ENCODE results near the gene ORAI1. TPM values are rescaled to one million over a fixed set of nuclear protein-coding genes. Genes with fewer than 3 reads are reported as not detected.

The ORAI1 gene
- total and polyA plus RNA-seq, 2 of the 13 experiments (the other 11 are each of a cell fraction or from before 2014, with no cell fraction given): 9.2 to 17.2 TPM

DNA sequence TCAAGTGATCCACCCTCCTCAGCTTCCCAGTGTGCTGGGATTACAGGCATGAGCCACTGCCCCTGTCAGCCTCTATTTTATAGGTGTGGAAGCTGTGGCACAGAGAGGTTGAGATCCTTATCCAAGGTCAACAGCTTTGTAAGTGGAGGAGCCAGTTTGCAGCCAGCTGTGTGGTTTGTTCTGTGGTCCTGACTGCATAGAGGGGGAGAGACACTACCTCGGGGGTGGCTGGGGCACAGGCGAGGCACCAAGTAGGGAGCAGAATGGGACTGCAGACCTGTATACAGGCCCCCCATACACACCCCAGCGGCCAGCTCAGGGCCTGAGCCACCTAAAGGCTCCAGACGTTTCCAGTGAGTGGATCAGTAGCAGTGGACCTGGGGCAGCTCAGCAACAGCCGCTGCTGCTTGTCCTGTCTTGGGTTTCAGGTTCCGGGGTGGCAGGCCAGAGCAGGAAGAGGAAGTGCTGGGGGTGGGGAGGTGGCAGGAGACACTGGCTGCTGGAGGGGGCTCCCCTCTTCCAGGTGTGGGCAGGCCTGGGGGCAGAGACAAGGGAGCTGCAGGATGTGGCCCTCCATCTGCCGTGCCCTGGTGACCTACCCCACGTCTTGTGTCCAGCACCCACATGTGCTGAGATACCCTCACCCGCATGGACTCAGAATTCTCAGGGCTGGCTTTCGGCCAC is 11.0 kb downstream of the ORAI1 start:
- in situ Hi-C loops (cut with HindIII; ENCODE audit: extremely low pct_ligation_motif_present, low pct_unique_long_range_greater_than_20kb) (no loop called here), intact Hi-C loops (cut with micrococcal nuclease; ENCODE audit: unreplicated experiment) (no loop called here)
- ChIA-PET POLR2A (no interaction called here), CTCF (ENCODE audit: low intra/inter-chr PET ratio, low total read pairs) (no interaction called here)
- 98% methylated on average over 6 of the region's 10 CpGs for WGBS (ENCODE audit: low lambda C conversion rate)
- no TSS peak for BruUV-seq (replicated peaks)
- no peaks in the 10 kb centered on the region for H4K20me1 ChIP-seq (ENCODE audit: insufficient read depth, low read length)
- H3K79me2 ChIP-seq (ENCODE audit: insufficient read depth, low read length): peaks cover 4% of the 10 kb centered on the region
- DNase-seq (ENCODE audit: low spot score): no peak
- no peak overlapping the region for H3K9ac ChIP-seq (ENCODE audit: insufficient read depth, low read depth, low read length)
- H3K27me3 ChIP-seq (ENCODE audit: control insufficient read depth in 1 of 2, insufficient read depth in 2 of 2, low read length in 2 of 2): no peaks in the 10 kb centered on the region
- no peak overlapping the region for H3K4me2 ChIP-seq (ENCODE audit: low read depth, low read length)
- no peak overlapping the region for H3K27ac ChIP-seq (ENCODE audit: extremely low read length, insufficient read depth, low read length)
- peaks cover 3% of the 10 kb centered on the region in 2 experiments; a peak in 2 of 5 replicates for H3K36me3 ChIP-seq (replicated peaks in 1 of 2; ENCODE audit: control insufficient read depth in 1 of 2, insufficient read depth in 2 of 2, low read length in 2 of 2)
- no peaks in the 10 kb centered on the region for H3K9me3 ChIP-seq (ENCODE audit: low read length)
- H2AFZ ChIP-seq (ENCODE audit: low read length): no peak overlapping the region
- FAIRE-seq: no peak
- no peak for ATAC-seq
- no peak overlapping the region for H3K4me3 ChIP-seq (replicated peaks in 1 of 3; ENCODE audit: insufficient read depth in 1 of 3, low read depth in 2 of 3, low read length in 3 of 3)
- H3K4me1 ChIP-seq (ENCODE audit: insufficient read depth, low read length): peaks cover 20% of the 10 kb centered on the region
- 0 out of 2 replicates have a peak, but pooled peaks have one; percentile 13 for TF ChIP-seq ZNF687 (CRISPR knock-in tag; IDR thresholded peaks at IDR 0.05)
- TF ChIP-seq PLRG1 (conservative IDR thresholded peaks at IDR 0.05): no peak
- TF ChIP-seq, protein P1, sequence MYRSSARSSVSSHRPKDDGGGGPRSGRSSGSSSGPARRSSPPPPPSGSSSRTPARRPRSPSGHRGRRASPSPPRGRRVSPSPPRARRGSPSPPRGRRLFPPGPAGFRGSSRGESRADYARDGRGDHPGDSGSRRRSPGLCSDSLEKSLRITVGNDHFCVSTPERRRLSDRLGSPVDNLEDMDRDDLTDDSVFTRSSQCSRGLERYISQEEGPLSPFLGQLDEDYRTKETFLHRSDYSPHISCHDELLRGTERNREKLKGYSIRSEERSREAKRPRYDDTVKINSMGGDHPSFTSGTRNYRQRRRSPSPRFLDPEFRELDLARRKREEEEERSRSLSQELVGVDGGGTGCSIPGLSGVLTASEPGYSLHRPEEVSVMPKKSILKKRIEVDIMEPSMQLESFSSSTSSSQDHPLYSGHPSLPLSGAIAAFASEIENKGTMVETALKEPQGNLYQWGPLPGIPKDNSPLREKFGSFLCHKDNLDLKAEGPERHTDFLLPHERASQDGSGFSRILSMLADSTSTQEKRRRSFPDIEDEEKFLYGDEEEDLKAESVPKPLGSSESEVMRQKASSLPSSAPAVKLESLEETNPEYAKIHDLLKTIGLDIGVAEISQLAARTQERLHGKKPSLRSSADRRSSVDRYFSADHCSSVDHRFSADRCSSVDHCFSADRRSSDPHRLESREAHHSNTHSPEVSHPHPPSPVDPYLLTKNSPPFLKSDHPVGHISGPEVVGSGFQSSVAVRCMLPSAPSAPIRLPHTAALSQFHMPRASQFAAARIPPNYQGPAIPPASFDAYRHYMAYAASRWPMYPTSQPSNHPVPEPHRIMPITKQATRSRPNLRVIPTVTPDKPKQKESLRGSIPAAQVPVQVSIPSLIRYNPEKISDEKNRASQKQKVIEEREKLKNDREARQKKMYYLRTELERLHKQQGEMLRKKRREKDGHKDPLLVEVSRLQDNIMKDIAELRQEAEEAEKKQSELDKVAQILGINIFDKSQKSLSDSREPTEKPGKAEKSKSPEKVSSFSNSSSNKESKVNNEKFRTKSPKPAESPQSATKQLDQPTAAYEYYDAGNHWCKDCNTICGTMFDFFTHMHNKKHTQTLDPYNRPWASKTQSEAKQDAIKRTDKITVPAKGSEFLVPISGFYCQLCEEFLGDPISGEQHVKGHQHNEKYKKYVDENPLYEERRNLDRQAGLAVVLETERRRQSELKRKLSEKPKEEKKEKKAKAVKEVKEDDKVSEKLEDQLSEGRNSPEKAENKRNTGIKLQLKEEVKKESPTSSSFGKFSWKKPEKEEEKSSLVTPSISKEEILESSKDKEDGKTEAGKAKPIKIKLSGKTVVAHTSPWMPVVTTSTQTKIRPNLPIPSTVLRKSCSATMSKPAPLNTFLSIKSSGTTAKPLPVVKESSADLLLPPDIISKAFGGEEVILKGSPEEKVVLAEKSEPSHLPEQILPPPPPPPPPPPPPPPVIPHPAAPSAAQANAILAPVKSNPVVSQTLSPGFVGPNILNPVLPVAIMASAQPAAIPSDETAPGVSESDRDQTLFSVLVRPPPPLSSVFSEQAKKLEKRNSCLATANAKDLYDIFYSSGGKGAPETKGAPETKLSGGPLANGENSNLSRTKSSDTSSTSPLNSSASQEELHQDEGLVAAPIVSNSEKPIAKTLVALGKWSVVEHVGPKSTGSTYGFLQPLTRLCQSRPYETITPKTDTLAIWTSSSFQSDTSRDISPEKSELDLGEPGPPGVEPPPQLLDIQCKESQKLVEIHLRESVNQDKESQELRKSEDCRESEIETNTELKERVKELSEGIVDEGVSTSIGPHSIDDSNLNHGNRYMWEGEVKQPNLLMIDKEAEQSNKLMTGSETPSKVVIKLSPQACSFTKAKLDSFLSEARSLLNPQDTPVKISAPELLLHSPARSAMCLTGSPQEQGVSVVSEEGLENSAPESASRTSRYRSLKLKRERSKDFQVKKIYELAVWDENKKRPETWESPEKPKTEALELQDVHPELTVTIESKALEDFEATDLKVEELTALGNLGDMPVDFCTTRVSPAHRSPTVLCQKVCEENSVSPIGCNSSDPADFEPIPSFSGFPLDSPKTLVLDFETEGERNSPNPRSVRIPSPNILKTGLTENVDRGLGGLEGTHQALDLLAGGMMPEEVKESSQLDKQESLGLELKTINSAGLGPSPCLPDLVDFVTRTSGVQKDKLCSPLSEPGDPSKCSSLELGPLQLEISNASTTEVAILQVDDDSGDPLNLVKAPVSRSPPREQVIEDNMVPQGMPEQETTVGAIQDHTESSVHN (CRISPR knock-in tag; IDR thresholded peaks at IDR 0.05): no peak
- TF ChIP-seq ZNF841 (CRISPR knock-in tag; IDR thresholded peaks at IDR 0.05; ENCODE audit: borderline replicate concordance): no peak
- TF ChIP-seq, protein P2, sequence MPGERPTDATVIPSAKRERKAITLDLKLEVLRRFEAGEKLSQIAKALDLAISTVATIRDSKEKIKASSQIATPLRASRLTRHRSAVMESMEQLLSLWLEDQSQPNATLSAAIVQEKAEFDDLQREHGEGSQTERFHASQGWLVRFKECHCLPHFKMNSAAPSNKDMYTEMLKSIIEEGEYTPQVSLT (CRISPR knock-in tag; IDR thresholded peaks at IDR 0.05; ENCODE audit: borderline replicate concordance, low read depth): no peak
- TF ChIP-seq HNRNPL (IDR thresholded peaks at IDR 0.05; ENCODE audit: low read depth, low read length): no peak
- TF ChIP-seq KLF16 (CRISPR knock-in tag; IDR thresholded peaks at IDR 0.05): no peak
- no peak for TF ChIP-seq FLYWCH1 (CRISPR knock-in tag; IDR thresholded peaks at IDR 0.05)
- no peak for TF ChIP-seq KLF13 (CRISPR knock-in tag; IDR thresholded peaks at IDR 0.05)
- TF ChIP-seq PPARG (CRISPR knock-in tag; conservative IDR thresholded peaks at IDR 0.05): no peak
